ENCODE measurements around the gene INPP4A.
A peak's percentile ranks its signal among the peaks of the same experiment; 100 is the strongest.

INPP4A gene

GRCh38 chr2:98604547-98604946 lies 159.9 kb downstream of the INPP4A start:
- no peak for DNase-seq

GRCh38 chr2:98605076-98605475 lies 160.4 kb downstream of the INPP4A start:
- no peak for DNase-seq

DNA sequence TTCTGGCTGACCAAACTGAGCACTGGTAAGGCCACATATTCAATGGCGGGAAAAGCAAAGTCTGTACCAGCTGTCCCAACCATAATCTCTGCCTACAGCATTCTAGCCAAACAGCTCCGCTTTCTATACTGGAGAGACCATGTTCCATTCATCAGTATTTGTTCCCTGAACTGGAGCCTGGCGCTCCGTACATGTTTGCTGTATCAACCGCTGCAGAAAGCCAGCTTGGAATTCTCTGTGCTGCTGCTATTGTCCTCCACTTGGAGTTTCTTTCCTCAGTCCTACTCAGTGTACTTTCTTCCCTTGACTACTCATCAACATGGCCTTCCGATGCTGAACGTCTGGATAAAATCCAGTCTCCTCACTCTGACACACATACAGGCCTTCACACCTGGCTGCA lies 161.8 kb downstream of the INPP4A start:
- DNase-seq, result no peak

DNA sequence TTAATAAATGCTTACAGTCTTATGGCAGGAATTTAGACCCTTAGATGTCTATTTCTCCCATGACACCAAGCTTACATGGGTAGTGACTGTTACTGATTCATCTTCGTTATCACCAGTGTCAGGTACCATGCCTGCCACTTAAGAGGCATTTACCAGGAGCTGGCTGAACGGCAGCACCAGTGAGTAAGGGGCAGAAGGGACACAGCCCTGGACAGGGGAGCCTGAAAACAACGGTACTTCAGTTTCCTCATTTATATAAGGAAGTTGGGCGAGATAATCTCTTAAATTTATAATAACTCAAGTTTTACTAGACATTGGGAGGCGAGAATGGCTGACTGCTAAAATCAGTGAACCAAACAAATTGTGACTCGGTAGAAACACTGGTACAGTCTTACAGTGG lies 162.4 kb downstream of the INPP4A start:
- no peak for DNase-seq

DNA sequence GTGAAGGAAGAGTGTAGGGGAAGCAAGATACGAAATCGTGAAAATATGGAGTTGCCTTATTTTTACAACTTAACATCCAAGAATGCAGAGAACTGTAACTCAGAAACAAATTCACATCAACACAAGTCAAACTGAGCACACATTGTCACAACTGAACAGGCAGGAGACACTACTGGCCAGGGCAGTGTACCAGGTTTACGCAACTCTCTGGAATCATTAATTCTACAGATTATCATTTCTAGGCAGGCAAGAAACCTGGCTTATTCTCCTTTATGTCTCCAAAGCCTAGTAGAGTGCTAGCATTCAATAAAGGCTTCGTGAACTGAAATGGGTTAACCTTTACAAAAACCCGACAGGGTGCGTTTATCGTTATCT lies 163.1 kb downstream of the INPP4A start:
- DNase-seq, result no peak

GRCh38 chr2:98608116-98608961 lies 163.7 kb downstream of the INPP4A start, which contains the start of the genes COA5 and UNC50:
COA5 (minus strand) TSS chr2:98608512; CDS start chr2:98608405, 107 bp downstream.
UNC50 (plus strand) TSS chr2:98608589; CDS start chr2:98609760, 1,171 bp downstream.
- peak; percentile 85 to 91 for DNase-seq

DNA sequence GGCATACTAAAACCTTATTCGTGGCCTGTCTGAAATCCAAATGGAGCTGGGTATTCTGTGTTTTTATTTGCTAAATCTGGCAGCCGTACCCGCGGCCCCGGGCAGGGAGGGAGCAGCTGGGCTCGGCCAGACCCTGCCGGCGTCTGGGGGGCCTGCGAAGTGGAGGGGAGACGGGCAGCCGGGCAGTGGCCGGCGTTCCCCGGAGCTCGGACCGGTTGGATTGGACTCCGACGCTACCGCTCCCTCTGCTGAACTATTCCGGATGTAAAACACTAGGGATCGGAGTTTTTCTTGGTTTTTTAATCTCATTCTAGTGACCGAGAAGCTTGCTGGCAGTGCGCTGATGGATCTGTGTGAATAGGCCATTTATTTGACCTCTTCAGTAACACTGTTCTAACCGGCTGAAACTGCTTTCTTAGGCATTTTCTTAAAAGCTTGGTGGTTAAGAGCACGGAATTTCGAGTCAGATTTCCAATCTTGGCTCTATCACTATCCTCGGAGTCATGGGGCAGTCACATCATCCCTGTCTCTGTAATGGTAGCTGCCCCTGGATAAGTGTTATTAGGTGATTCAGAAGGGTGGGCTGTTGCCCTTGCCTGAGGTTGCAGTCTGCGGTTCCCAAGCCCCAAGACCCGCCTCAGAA lies 164.4 kb downstream of the INPP4A start:
- DNase-seq, result no peak

DNA sequence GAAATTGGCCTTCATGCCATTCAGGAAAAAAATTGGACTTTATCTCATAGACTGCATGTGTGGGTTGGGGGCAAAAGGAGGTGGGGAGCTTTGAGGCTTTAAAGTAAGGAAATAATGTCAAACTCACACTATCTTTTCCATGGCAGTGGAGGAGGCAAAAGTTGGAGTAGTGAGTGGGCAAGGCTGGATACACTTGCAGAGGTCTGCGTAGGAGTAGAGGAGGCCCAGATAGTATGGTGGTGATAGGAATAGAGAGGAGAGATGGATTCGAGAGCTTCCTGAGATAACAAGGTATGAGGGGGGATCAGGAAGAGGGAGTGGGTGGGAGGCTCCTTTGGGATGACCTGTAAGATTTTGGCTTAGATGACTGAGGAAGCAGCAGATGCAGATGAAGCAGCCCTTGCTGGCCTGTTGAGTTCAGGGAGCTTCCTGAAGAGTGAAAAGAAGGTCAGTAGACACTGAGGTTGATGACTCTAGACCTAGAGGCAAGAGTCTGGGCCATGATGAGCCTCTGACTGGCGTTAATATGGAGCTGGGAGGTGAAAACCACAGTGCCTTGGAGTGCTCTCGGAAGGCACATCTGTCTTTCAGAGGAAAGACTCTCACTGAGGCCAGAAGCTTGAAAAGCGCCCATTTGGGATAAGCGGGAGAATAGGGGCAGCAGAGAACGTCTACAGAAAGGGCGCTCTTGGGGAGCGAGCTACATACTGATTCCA lies 169.5 kb downstream of the INPP4A start:
- no peak for DNase-seq

DNA sequence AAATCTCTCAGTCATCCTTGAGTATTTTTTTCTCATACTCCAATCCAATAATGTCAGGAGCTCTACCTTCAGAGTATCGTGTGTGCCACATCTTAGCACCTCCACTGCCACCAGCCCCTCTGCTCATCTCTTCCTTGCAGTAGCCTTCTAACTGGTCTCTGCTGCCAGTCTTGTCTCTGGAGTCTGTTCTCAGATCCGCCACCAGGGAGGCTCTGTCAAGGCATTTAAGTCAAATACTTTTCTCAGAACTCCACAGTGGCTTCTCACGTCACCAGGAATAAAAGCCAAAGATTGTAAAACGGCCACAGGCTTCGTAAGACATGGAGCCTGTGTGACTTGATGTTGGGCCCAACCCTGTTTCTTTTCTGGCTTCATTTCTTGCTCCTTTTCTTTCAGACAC lies 170.8 kb downstream of the INPP4A start:
- no peak for DNase-seq

DNA sequence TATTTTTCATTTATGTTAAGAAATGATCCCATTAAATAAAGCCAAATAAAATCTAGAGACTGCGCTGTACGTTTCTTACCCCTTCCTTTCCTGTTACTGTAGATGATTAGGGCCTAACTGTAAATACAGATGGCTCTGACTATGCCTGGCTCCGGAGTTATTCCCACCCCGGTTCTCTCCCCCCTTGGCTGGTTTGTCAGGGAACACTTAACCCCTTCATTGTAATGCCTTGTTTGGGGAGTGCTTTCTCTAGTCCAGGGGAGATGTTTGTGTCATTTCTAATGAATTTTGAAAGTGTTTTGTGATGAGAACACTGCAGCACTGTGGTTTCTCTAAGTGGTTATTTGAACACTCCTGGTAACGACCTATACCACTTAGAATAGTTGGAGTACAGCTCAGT lies 172.5 kb downstream of the INPP4A start:
- no peak for DNase-seq

- DNase-seq, result no peak
These were observed 179.0 kb downstream of the INPP4A start for GRCh38 chr2:98623657-98624056.

DNA sequence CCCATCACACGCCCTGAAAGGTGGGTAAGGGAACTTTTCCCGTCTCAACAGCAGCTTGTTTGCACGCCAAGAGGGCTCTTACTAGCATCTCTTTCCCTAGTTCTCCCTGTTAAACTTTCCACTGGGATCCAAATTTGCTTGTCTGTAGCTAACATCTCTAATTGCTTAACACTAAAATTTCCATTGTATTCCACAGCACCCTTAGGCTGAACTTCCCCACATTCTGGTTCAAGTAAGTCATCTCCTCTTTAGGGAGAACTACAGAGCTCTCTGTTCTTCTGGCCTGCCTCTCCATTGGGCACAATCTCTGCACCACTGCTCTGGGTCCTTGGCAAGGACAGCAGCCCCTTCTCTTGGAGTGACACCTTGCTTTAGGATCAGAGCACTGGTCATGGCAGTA lies 187.7 kb downstream of the INPP4A start:
- DNase-seq, result no peak

DNA sequence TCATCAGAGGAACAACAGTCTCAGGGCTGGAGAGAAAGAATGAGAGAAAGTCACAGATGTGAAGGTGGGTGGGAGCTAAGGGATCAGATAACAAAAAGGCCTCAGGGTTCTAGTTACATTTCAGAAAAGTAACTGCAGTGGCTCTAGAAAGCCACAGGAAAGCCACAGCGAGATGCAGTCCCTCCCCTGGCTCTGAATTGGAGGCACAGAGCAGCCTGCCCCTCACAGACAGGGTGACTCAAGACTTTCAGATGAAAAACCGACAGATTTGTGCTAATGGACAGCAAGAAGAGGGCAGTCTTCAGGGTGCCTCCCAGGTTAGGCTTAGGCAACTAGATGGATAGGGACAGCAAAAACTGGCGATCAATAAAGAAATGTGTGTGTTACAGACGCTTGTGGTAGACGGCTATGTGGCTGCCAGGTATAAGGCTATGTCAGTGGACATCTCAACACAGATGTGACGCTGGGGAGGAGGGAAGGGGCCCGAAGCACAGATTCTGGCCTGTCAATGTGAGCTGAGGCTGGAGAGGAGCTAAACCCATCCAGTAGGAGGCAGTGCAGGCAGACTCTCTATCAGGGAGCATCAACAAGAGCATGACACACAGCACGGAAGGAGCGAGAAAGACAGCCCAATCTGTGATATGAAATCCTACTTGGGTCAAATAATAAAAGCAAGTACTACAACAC lies 189.9 kb downstream of the INPP4A start:
- peak; percentile 29 to 35 for DNase-seq

- peak in 1 of 2 experiments; percentile 23 for DNase-seq
These were observed 192.9 kb downstream of the INPP4A start for GRCh38 chr2:98637401-98638147.

- no peak for DNase-seq
These were observed 198.9 kb downstream of the INPP4A start for GRCh38 chr2:98643496-98644100.
